ENCODE data around the gene SGCD.

DNA sequence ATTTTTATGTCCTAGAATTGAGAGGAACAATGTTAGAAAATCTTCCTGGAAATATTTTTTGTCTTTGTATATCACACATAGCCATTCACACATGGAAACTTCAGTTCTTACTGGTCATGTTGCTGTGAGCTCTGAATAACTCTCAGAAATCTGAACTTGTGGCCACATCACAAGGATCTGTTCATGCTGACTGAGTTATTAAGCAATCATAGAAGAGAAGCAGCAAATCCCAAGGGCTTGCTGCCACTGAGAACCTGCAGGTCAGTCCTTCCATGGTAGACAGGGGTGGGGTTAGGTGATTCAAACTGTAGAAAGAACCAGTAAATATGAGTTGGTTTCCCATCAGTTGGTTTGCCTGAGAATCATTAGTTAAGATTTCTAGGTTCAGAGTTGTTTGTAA, 27.6 kb downstream of the SGCD start:
- TF ChIP-seq, protein P1, sequence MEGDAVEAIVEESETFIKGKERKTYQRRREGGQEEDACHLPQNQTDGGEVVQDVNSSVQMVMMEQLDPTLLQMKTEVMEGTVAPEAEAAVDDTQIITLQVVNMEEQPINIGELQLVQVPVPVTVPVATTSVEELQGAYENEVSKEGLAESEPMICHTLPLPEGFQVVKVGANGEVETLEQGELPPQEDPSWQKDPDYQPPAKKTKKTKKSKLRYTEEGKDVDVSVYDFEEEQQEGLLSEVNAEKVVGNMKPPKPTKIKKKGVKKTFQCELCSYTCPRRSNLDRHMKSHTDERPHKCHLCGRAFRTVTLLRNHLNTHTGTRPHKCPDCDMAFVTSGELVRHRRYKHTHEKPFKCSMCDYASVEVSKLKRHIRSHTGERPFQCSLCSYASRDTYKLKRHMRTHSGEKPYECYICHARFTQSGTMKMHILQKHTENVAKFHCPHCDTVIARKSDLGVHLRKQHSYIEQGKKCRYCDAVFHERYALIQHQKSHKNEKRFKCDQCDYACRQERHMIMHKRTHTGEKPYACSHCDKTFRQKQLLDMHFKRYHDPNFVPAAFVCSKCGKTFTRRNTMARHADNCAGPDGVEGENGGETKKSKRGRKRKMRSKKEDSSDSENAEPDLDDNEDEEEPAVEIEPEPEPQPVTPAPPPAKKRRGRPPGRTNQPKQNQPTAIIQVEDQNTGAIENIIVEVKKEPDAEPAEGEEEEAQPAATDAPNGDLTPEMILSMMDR (tag by site-specific recombination; IDR thresholded peaks at IDR 0.05): no peak
- TF ChIP-seq ZNF10 (tag by site-specific recombination; IDR thresholded peaks at IDR 0.05): no peak
- TF ChIP-seq SALL2 (tag by site-specific recombination; IDR thresholded peaks at IDR 0.05; ENCODE audit: borderline replicate concordance): no peak
- no peak for TF ChIP-seq ZBTB20 (tag by site-specific recombination; IDR thresholded peaks at IDR 0.05)
- no peak for TF ChIP-seq ZNF777 (tag by site-specific recombination; IDR thresholded peaks at IDR 0.05; ENCODE audit: borderline replicate concordance)
- TF ChIP-seq ZNF140 (tag by site-specific recombination; IDR thresholded peaks at IDR 0.05): no peak
- TF ChIP-seq ZBTB26 (tag by site-specific recombination; optimal IDR thresholded peaks at IDR 0.05): no peak
- no peak for TF ChIP-seq ZBTB48 (tag by site-specific recombination; IDR thresholded peaks at IDR 0.05)
- TF ChIP-seq PRDM1 (tag by site-specific recombination; IDR thresholded peaks at IDR 0.05): no peak
- TF ChIP-seq ZNF664 (tag by site-specific recombination; IDR thresholded peaks at IDR 0.05): no peak

All from HEK293 (cell line).